CD4-positive, alpha-beta T cell (primary cell): ENCODE measurements around the gene IGF1R. TPM values are rescaled to one million over a fixed set of nuclear protein-coding genes. Genes with fewer than 3 reads are reported as not detected.

Experiments
- ATAC-seq: fragments of 200-7000 bp; cut with Tn5 transposase; one replicate; pipeline ENCODE4 v1.10.0; 2022; ENCODE audit warnings: mild to moderate bottlenecking; ENCODE audit not compliant: poor library complexity
- CTCF ChIA-PET: fragments of 350-600 bp; sonication (Branson Sonifier 250); formaldehyde crosslinking; loops from one replicate; lab custom pipeline; 2021; ENCODE audit warnings: antibody characterized with exemption, inconsistent platforms; lab: Charles Lee
- POLR2A ChIA-PET: fragments of 350-600 bp; sonication (Branson Sonifier 250); formaldehyde crosslinking; loops from one replicate; lab custom pipeline; 2021; ENCODE audit warnings: antibody characterized with exemption, inconsistent platforms; lab: Charles Lee
- DNase-seq, 14 experiments: peaks; one replicate each; pipeline ENCODE4 v3.0.0-alpha.2; 2013 to 2020; ENCODE audit warnings: mixed read lengths in 2 of 14
- H3K27ac ChIP-seq, 2 donors: one replicate each; pipeline versions ENCODE4 v1.5.1 to v1.7.0; 2013; ENCODE audit warnings: low read length in 2 of 2, low read depth in 1 of 2, mild to moderate bottlenecking in 1 of 2
- H3K27me3 ChIP-seq, 2 experiments: 1 replicate in 1 of 2; 2 replicates in 1 of 2; pipeline versions ENCODE4 v1.6.1 to v1.7.0; 2013; ENCODE audit warnings: low read length in 2 of 2, control low read depth in 1 of 2, mild to moderate bottlenecking in 1 of 2, moderate library complexity in 1 of 2; ENCODE audit not compliant: insufficient read depth in 2 of 2, control insufficient read depth in 1 of 2
- H3K36me3 ChIP-seq: one replicate; pipeline ENCODE4 v1.6.1; 2013; ENCODE audit warnings: low read length, control low read depth; ENCODE audit not compliant: insufficient read depth
- H3K4me1 ChIP-seq: one replicate; pipeline ENCODE4 v1.6.1; 2013; ENCODE audit warnings: low read length, control low read depth; ENCODE audit not compliant: insufficient read depth
- H3K4me3 ChIP-seq: one replicate; pipeline ENCODE4 v1.5.1; 2013; ENCODE audit warnings: mild to moderate bottlenecking, low read length, moderate library complexity
- H3K9me3 ChIP-seq, 2 experiments: 1 replicate in 1 of 2; 2 replicates in 1 of 2; pipeline versions ENCODE4 v1.6.1 to v1.7.0; 2013; ENCODE audit warnings: low read length in 2 of 2, mild to moderate bottlenecking in 2 of 2, control low read depth in 1 of 2, moderate library complexity in 1 of 2; ENCODE audit not compliant: control insufficient read depth in 1 of 2, insufficient read depth in 1 of 2
- H3K27ac Mint-ChIP-seq: one replicate; pipeline ENCODE4 v1.8.0; 2020; ENCODE audit warnings: mixed read lengths
- H3K27me3 Mint-ChIP-seq: one replicate; pipeline ENCODE4 v1.8.0; 2021; ENCODE audit warnings: mixed read lengths
- H3K36me3 Mint-ChIP-seq: one replicate; pipeline ENCODE4 v1.8.0; 2021; ENCODE audit warnings: low read depth, mixed read lengths
- H3K4me1 Mint-ChIP-seq: one replicate; pipeline ENCODE4 v1.8.0; 2021; ENCODE audit warnings: low read depth, mixed read lengths
- H3K4me3 Mint-ChIP-seq: one replicate; pipeline ENCODE4 v1.8.0; 2020; ENCODE audit warnings: mild to moderate bottlenecking, mixed read lengths
- H3K9me3 Mint-ChIP-seq: one replicate; pipeline ENCODE4 v1.8.0; 2020; ENCODE audit warnings: mixed read lengths
- CTCF ChIP-seq: fragments of 200-600 bp; IDR thresholded peaks from one replicate; pipeline ENCODE4 v1.8.0; 2022; ENCODE audit warnings: antibody characterized with exemption, mild to moderate bottlenecking
- intact Hi-C, 2 experiments: fragments of 100-400 bp; cut with DNase I in 1 of 2; cut with micrococcal nuclease in 1 of 2; formaldehyde crosslinking; loops; one replicate each; pipeline versions ENCODE4 v1.15.1 to v1.9.0; 2023 to 2025; cut with DNase I, micrococcal nuclease
- total RNA-seq, 174 experiments: library from RNA in 2 of 174; stranded (reverse) in 2 of 174; gene quantifications; one replicate each; pipeline ENCODE4 v1.2.3 and lab custom pipeline; 2021 to 2026

IGF1R gene
- total RNA-seq, 2 experiments from 2014 or later = 39.2 to 40.3 TPM

GRCh38 chr15:98931004-98931403 lies 282.7 kb downstream of the IGF1R start:
- no peak overlapping the region for H3K27ac Mint-ChIP-seq
- H3K9me3 Mint-ChIP-seq = no peaks in the 10 kb centered on the region
- no peaks in the 10 kb centered on the region for H3K4me1 Mint-ChIP-seq

DNA sequence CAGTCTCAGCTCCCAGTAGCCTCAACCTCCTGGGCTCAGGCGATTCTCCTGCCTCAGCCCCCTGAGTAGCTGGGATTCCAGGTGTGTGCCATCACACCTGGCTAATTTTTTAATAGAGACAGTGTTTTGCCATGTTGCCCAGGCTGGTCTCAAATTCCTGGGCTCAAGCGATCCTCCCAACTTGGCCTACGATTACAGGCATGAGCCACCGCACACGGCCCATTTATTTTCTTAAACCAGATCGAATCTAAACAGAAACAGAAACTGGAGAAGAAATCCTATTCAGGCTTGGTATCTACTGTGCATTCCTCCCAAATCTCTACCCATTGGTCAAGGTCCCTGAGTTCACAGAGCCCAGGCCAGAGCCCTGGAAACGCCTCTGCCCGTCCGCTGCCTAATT lies 285.1 kb downstream of the IGF1R start:
- Histone ChIP-seq H3K36me3 (peaks cover 8% of the 10 kb centered on the region), H3K9me3 (no peaks in the 10 kb centered on the region), H3K27me3 (no peaks in the 10 kb centered on the region), H3K4me1 (no peaks in the 10 kb centered on the region), H3K4me3 (no peak overlapping the region), H3K27ac (no peak overlapping the region)
- Mint-ChIP-seq H3K4me3 (no peak overlapping the region), H3K36me3 (peaks cover 91% of the 10 kb centered on the region), H3K27ac (no peak overlapping the region), H3K27me3 (no peaks in the 10 kb centered on the region), H3K9me3 (no peaks in the 10 kb centered on the region), H3K4me1 (no peaks in the 10 kb centered on the region)
- TF ChIP-seq CTCF = no peak
- no peak for ATAC-seq
- ChIA-PET CTCF (no interaction called here), POLR2A (no interaction called here)
- intact Hi-C loops = no loop called here
- DNase-seq = no peak

More at GRCh38 chr15:98931004-98931403, 282.7 kb downstream of the IGF1R start:
- Mint-ChIP-seq H3K4me3 (no peak overlapping the region), H3K27me3 (no peaks in the 10 kb centered on the region), H3K36me3 (peaks cover 90% of the 10 kb centered on the region)
- Histone ChIP-seq H3K4me1 (no peaks in the 10 kb centered on the region), H3K4me3 (no peak overlapping the region), H3K27ac (no peak overlapping the region), H3K27me3 (no peaks in the 10 kb centered on the region), H3K36me3 (peaks cover 8% of the 10 kb centered on the region), H3K9me3 (no peaks in the 10 kb centered on the region)
- ATAC-seq = no peak
- CTCF ChIA-PET = no interaction called here
- POLR2A ChIA-PET = no interaction called here
- no peak for TF ChIP-seq CTCF
- intact Hi-C loops = no loop called here
- no peak for DNase-seq

DNA sequence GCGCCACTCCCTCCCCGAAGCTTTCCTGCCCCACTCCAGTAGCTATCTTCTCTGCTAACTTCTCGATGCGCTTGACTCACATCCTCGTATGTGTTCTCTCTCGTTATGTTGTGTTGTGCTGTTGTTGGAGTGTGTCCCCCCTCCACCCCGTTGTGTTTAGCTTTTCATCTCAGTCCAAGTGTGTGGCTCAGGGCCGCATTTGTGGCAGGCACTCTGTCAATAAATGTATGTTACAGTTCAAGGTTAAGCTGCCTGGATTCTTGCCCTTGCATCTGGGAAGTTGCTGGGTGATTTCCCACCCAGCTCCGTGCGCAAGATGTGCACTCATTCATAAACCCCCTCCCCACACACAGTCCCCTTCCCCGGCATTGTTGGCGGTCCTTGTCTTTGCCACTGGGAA lies 287.4 kb downstream of the IGF1R start:
- Mint-ChIP-seq H3K36me3 (peaks cover 94% of the 10 kb centered on the region), H3K4me1 (no peaks in the 10 kb centered on the region), H3K9me3 (no peaks in the 10 kb centered on the region), H3K4me3 (no peak overlapping the region), H3K27me3 (no peaks in the 10 kb centered on the region), H3K27ac (no peak overlapping the region)
- ATAC-seq (no peak), DNase-seq (no peak)
- no peak for TF ChIP-seq CTCF
- Histone ChIP-seq H3K9me3 (no peaks in the 10 kb centered on the region), H3K27ac (no peak overlapping the region), H3K36me3 (peaks cover 13% of the 10 kb centered on the region), H3K27me3 (no peaks in the 10 kb centered on the region), H3K4me3 (no peak overlapping the region), H3K4me1 (no peaks in the 10 kb centered on the region)
- ChIA-PET CTCF (no interaction called here), POLR2A (no interaction called here)
- intact Hi-C loops = no loop called here
